Astrocyte (in vitro differentiated cells and primary cell): Measurements from ENCODE around the gene ARAP2.

Source experiments
- CTCF ChIP-seq: IDR thresholded peaks from 2 replicates; pipeline ENCODE4 v1.5.1; 2011; ENCODE audit warnings: low read depth, mild to moderate bottlenecking, inconsistent platforms, low read length, moderate library complexity; ENCODE audit not compliant: insufficient read depth
- EZH2 ChIP-seq: IDR thresholded peaks from 2 replicates; pipeline ENCODE4 v1.6.1; 2012; ENCODE audit warnings: mild to moderate bottlenecking, low read length, inconsistent platforms; ENCODE audit not compliant: insufficient read depth

GRCh38 chr4:36164900-36165630, 79.2 kb downstream of the ARAP2 start:
- TF ChIP-seq CTCF = no peak
- TF ChIP-seq EZH2 = no peak
